ENCODE data around the gene COLGALT1.
"Not testable (repeated sequence)": the region's sequence is repeated elsewhere in the genome, so short reads cannot be mapped to it uniquely, and the experiment has no call there.

The COLGALT1 gene

GRCh38 chr19:17584132-17584531 lies 28.7 kb downstream of the COLGALT1 start:
- Histone ChIP-seq H3K27me3 (replicated peaks in 2 of 5; ENCODE audit: control insufficient read depth in 4 of 5, insufficient read depth in 5 of 5, low read length in 4 of 5) (no peaks in the 10 kb centered on the region), H3K36me3 (ENCODE audit: control insufficient read depth in 4 of 4, insufficient read depth in 4 of 4, low read length in 3 of 4) (peaks cover 7 to 40% (median 30%) of the 10 kb centered on the region in 4 experiments), H3K9me3 (ENCODE audit: control extremely low read depth in 1 of 5, control insufficient read depth in 4 of 5, insufficient read depth in 2 of 5, low read depth in 1 of 5, low read length in 4 of 5) (no peaks in the 10 kb centered on the region), H3K4me3 (ENCODE audit: control insufficient read depth in 1 of 7, extremely low read depth in 1 of 7, insufficient read depth in 4 of 7, low read depth in 2 of 7, low read length in 6 of 7) (no peak overlapping the region), H3K27ac (ENCODE audit: insufficient read depth in 1 of 2, low read depth in 1 of 2, low read length in 2 of 2, poor library complexity in 1 of 2, severe bottlenecking in 2 of 2) (no peak overlapping the region), H3K4me1 (ENCODE audit: control extremely low read depth in 1 of 4, control insufficient read depth in 4 of 4, insufficient read depth in 4 of 4, low read length in 3 of 4) (no peaks in the 10 kb centered on the region)
- WGBS (ENCODE audit: insufficient coverage) = 89% methylated on average over 2 of the region's 3 CpGs
- ChIA-PET CTCF (no interaction called here), POLR2A (interaction anchor here (0.6 kb wide), 1 partner anchor 52 kb away, joined by 5 read pairs; no protein-coding TSS in a partner anchor)
- no peak for DNase-seq

- 98% methylated on average over 6 of the region's 7 CpGs for WGBS (ENCODE audit: insufficient coverage)
- not testable (repeated sequence) for DNase-seq; H3K27ac ChIP-seq (ENCODE audit: insufficient read depth in 1 of 2, low read depth in 1 of 2, low read length in 2 of 2, poor library complexity in 1 of 2, severe bottlenecking in 2 of 2); H3K4me3 ChIP-seq (ENCODE audit: control insufficient read depth in 1 of 7, extremely low read depth in 1 of 7, insufficient read depth in 4 of 7, low read depth in 2 of 7, low read length in 6 of 7); H3K4me1 ChIP-seq (ENCODE audit: control extremely low read depth in 1 of 4, control insufficient read depth in 4 of 4, insufficient read depth in 4 of 4, low read length in 3 of 4); H3K9me3 ChIP-seq (ENCODE audit: control extremely low read depth in 1 of 5, control insufficient read depth in 4 of 5, insufficient read depth in 2 of 5, low read depth in 1 of 5, low read length in 4 of 5); H3K27me3 ChIP-seq (replicated peaks in 2 of 5; ENCODE audit: control insufficient read depth in 4 of 5, insufficient read depth in 5 of 5, low read length in 4 of 5)
- H3K36me3 ChIP-seq (ENCODE audit: control insufficient read depth in 4 of 4, insufficient read depth in 4 of 4, low read length in 3 of 4) = peaks cover 7 to 27% (median 22%) of the 10 kb centered on the region in 4 experiments
- CTCF ChIA-PET = interaction anchor here (1.3 kb wide), 1 partner anchor 11 kb away, joined by 6 read pairs; no protein-coding TSS in a partner anchor
- POLR2A ChIA-PET = interaction anchor here (0.6 kb wide), 1 partner anchor 59 kb away, joined by 6 read pairs; no protein-coding TSS in a partner anchor
These were observed 29.9 kb downstream of the COLGALT1 start for GRCh38 chr19:17585395-17585794.

GRCh38 chr19:17590866-17591265 lies 35.4 kb downstream of the COLGALT1 start:
- H3K36me3 ChIP-seq (ENCODE audit: control insufficient read depth in 4 of 4, insufficient read depth in 4 of 4, low read length in 3 of 4) = no peaks in the 10 kb centered on the region
- no CpG with 5 or more reads among the region's 1 CpG for WGBS (ENCODE audit: insufficient coverage)
- ChIA-PET CTCF (interaction anchor here (0.6 kb wide), 1 partner anchor 233 kb away, joined by 3 read pairs; no protein-coding TSS in a partner anchor), POLR2A (no interaction called here)
- H3K27ac ChIP-seq (ENCODE audit: insufficient read depth in 1 of 2, low read depth in 1 of 2, low read length in 2 of 2, poor library complexity in 1 of 2, severe bottlenecking in 2 of 2) = no peak overlapping the region
- H3K4me3 ChIP-seq (ENCODE audit: control insufficient read depth in 1 of 7, extremely low read depth in 1 of 7, insufficient read depth in 4 of 7, low read depth in 2 of 7, low read length in 6 of 7) = no peak overlapping the region
- no peak for DNase-seq
- peaks cover 0 to 2% (median 0%) of the 10 kb centered on the region in 5 experiments for H3K27me3 ChIP-seq (replicated peaks in 2 of 5; ENCODE audit: control insufficient read depth in 4 of 5, insufficient read depth in 5 of 5, low read length in 4 of 5)
- no peaks in the 10 kb centered on the region for H3K9me3 ChIP-seq (ENCODE audit: control extremely low read depth in 1 of 5, control insufficient read depth in 4 of 5, insufficient read depth in 2 of 5, low read depth in 1 of 5, low read length in 4 of 5)
- no peaks in the 10 kb centered on the region for H3K4me1 ChIP-seq (ENCODE audit: control extremely low read depth in 1 of 4, control insufficient read depth in 4 of 4, insufficient read depth in 4 of 4, low read length in 3 of 4)

- H3K27me3 ChIP-seq (replicated peaks in 2 of 5; ENCODE audit: control insufficient read depth in 4 of 5, insufficient read depth in 5 of 5, low read length in 4 of 5); H3K36me3 ChIP-seq (ENCODE audit: control insufficient read depth in 4 of 4, insufficient read depth in 4 of 4, low read length in 3 of 4); POLR2A ChIA-PET; CTCF ChIA-PET; H3K27ac ChIP-seq (ENCODE audit: insufficient read depth in 1 of 2, low read depth in 1 of 2, low read length in 2 of 2, poor library complexity in 1 of 2, severe bottlenecking in 2 of 2); DNase-seq; H3K4me3 ChIP-seq (ENCODE audit: control insufficient read depth in 1 of 7, extremely low read depth in 1 of 7, insufficient read depth in 4 of 7, low read depth in 2 of 7, low read length in 6 of 7); H3K4me1 ChIP-seq (ENCODE audit: control extremely low read depth in 1 of 4, control insufficient read depth in 4 of 4, insufficient read depth in 4 of 4, low read length in 3 of 4); H3K9me3 ChIP-seq (ENCODE audit: control extremely low read depth in 1 of 5, control insufficient read depth in 4 of 5, insufficient read depth in 2 of 5, low read depth in 1 of 5, low read length in 4 of 5): not testable (repeated sequence)
- WGBS (ENCODE audit: insufficient coverage) = 85% methylated on average over 7 of the region's 7 CpGs
These were observed 38.8 kb downstream of the COLGALT1 start for GRCh38 chr19:17594296-17594695.

GRCh38 chr19:17598063-17598462 lies 42.6 kb downstream of the COLGALT1 start:
- H3K9me3 ChIP-seq (ENCODE audit: control extremely low read depth in 1 of 5, control insufficient read depth in 4 of 5, insufficient read depth in 2 of 5, low read depth in 1 of 5, low read length in 4 of 5); DNase-seq; H3K4me3 ChIP-seq (ENCODE audit: control insufficient read depth in 1 of 7, extremely low read depth in 1 of 7, insufficient read depth in 4 of 7, low read depth in 2 of 7, low read length in 6 of 7); H3K36me3 ChIP-seq (ENCODE audit: control insufficient read depth in 4 of 4, insufficient read depth in 4 of 4, low read length in 3 of 4); POLR2A ChIA-PET; H3K27ac ChIP-seq (ENCODE audit: insufficient read depth in 1 of 2, low read depth in 1 of 2, low read length in 2 of 2, poor library complexity in 1 of 2, severe bottlenecking in 2 of 2); CTCF ChIA-PET: not testable (repeated sequence)
- H3K4me1 ChIP-seq (ENCODE audit: control extremely low read depth in 1 of 4, control insufficient read depth in 4 of 4, insufficient read depth in 4 of 4, low read length in 3 of 4) = peaks cover 0 to 11% (median 3%) of the 10 kb centered on the region in 4 experiments
- WGBS (ENCODE audit: insufficient coverage) = 91% methylated on average over 1 of the region's 8 CpGs
- peaks cover 0 to 10% (median 0%) of the 10 kb centered on the region in 5 experiments for H3K27me3 ChIP-seq (replicated peaks in 2 of 5; ENCODE audit: control insufficient read depth in 4 of 5, insufficient read depth in 5 of 5, low read length in 4 of 5)

- WGBS (ENCODE audit: insufficient coverage) = 100% methylated on average over 5 of the region's 9 CpGs
- ChIA-PET CTCF (no interaction called here), POLR2A (no interaction called here)
These were observed 43.5 kb downstream of the COLGALT1 start for GRCh38 chr19:17598953-17599352.

GRCh38 chr19:17599780-17600179 lies 44.3 kb downstream of the COLGALT1 start:
- no peak for DNase-seq
- H3K27me3 ChIP-seq (replicated peaks in 2 of 5; ENCODE audit: control insufficient read depth in 4 of 5, insufficient read depth in 5 of 5, low read length in 4 of 5) = peaks cover 0 to 10% (median 0%) of the 10 kb centered on the region in 5 experiments
- no peaks in the 10 kb centered on the region for H3K9me3 ChIP-seq (ENCODE audit: control extremely low read depth in 1 of 5, control insufficient read depth in 4 of 5, insufficient read depth in 2 of 5, low read depth in 1 of 5, low read length in 4 of 5)
- ChIA-PET CTCF (no interaction called here), POLR2A (no interaction called here)
- H3K4me3 ChIP-seq (ENCODE audit: control insufficient read depth in 1 of 7, extremely low read depth in 1 of 7, insufficient read depth in 4 of 7, low read depth in 2 of 7, low read length in 6 of 7) = no peak overlapping the region
- no peaks in the 10 kb centered on the region for H3K36me3 ChIP-seq (ENCODE audit: control insufficient read depth in 4 of 4, insufficient read depth in 4 of 4, low read length in 3 of 4)
- no peak overlapping the region for H3K27ac ChIP-seq (ENCODE audit: insufficient read depth in 1 of 2, low read depth in 1 of 2, low read length in 2 of 2, poor library complexity in 1 of 2, severe bottlenecking in 2 of 2)
- peaks cover 0 to 14% (median 3%) of the 10 kb centered on the region in 4 experiments for H3K4me1 ChIP-seq (ENCODE audit: control extremely low read depth in 1 of 4, control insufficient read depth in 4 of 4, insufficient read depth in 4 of 4, low read length in 3 of 4)
- 94% methylated on average over 8 of the region's 10 CpGs for WGBS (ENCODE audit: insufficient coverage)

More at GRCh38 chr19:17598953-17599352, 43.5 kb downstream of the COLGALT1 start:
- Histone ChIP-seq H3K4me3 (ENCODE audit: control insufficient read depth in 1 of 7, extremely low read depth in 1 of 7, insufficient read depth in 4 of 7, low read depth in 2 of 7, low read length in 6 of 7) (no peak overlapping the region), H3K27me3 (replicated peaks in 2 of 5; ENCODE audit: control insufficient read depth in 4 of 5, insufficient read depth in 5 of 5, low read length in 4 of 5) (peaks cover 0 to 10% (median 0%) of the 10 kb centered on the region in 5 experiments), H3K4me1 (ENCODE audit: control extremely low read depth in 1 of 4, control insufficient read depth in 4 of 4, insufficient read depth in 4 of 4, low read length in 3 of 4) (peaks cover 0 to 14% (median 3%) of the 10 kb centered on the region in 4 experiments), H3K9me3 (ENCODE audit: control extremely low read depth in 1 of 5, control insufficient read depth in 4 of 5, insufficient read depth in 2 of 5, low read depth in 1 of 5, low read length in 4 of 5) (no peaks in the 10 kb centered on the region), H3K36me3 (ENCODE audit: control insufficient read depth in 4 of 4, insufficient read depth in 4 of 4, low read length in 3 of 4) (no peaks in the 10 kb centered on the region), H3K27ac (ENCODE audit: insufficient read depth in 1 of 2, low read depth in 1 of 2, low read length in 2 of 2, poor library complexity in 1 of 2, severe bottlenecking in 2 of 2) (no peak overlapping the region)
- no peak for DNase-seq

All from common myeloid progenitor, CD34-positive (primary cell).